Ovary (tissue), 9 donors: ENCODE data around the gene PPP2R5A. TPM values are rescaled to one million over a fixed set of nuclear protein-coding genes. Genes with fewer than 3 reads are reported as not detected.

Experiments used
- DNase-seq, 5 donors: peaks; one replicate each; pipeline ENCODE4 v3.0.0-alpha.2; 2019 to 2020
- H3K27ac ChIP-seq, 2 donors: fragments of 200-600 bp; one replicate each; pipeline versions ENCODE4 v1.5.1 to v1.8.0; 2019 to 2022
- H3K27me3 ChIP-seq: fragments of 200-600 bp; one replicate; pipeline ENCODE4 v1.8.0; 2022
- H3K36me3 ChIP-seq: fragments of 200-600 bp; sonication (generic); one replicate; pipeline ENCODE4 v1.5.1; 2019
- H3K4me1 ChIP-seq: one replicate; pipeline ENCODE4 v1.8.1; 2013; ENCODE audit warnings: mild to moderate bottlenecking, moderate library complexity; ENCODE audit not compliant: insufficient read depth
- H3K4me3 ChIP-seq: fragments of 200-600 bp; sonication (generic); one replicate; pipeline ENCODE4 v1.5.1; 2017
- H3K9me3 ChIP-seq, 2 donors: fragments of 200-600 bp in 1 of 2; sonication (generic) in 1 of 2; one replicate each; pipeline versions ENCODE4 v1.5.1 to v1.8.1; 2013 to 2019; ENCODE audit warnings: mild to moderate bottlenecking in 1 of 2, moderate library complexity in 1 of 2
- EP300 ChIP-seq: sonication (generic); formaldehyde crosslinking; IDR thresholded peaks from one replicate; pipeline ENCODE4 v1.6.1; 2017; ENCODE audit warnings: antibody characterized with exemption
- POLR2A ChIP-seq: fragments of 450-650 bp; IDR thresholded peaks from one replicate; pipeline ENCODE4 v1.6.1; 2017; ENCODE audit warnings: antibody characterized with exemption, mild to moderate bottlenecking, moderate library complexity
- WGBS, 3 donors: extraction: QIAGEN DNeasy Blood & Tissue Kit in 1 of 3; methylation state at CpG; one replicate each; pipeline versions ENCODE4 v1.1.5 to v1.1.7; 2013 to 2017; 5-methylcytosine and 5-hydroxymethylcytosine counted together
- intact Hi-C, 4 donors: fragments of 100-400 bp; cut with DNase I; formaldehyde crosslinking; loops; one replicate each; pipeline versions ENCODE4 v1.11.0 to v1.15.1; 2022 to 2023
- polyA plus RNA-seq, 2 donors: library from polyadenylated mRNA; stranded (reverse); fragments of 200-250 nt in 1 of 2; fragments of 350-450 nt in 1 of 2; fragmentation: Illumina TruSeq in 1 of 2; extraction: RNeasy Lipid Tissue Mini Kit (QIAGEN cat#74804) in 1 of 2; gene quantifications; one replicate each; pipeline ENCODE4 v1.2.3, GENCODE V29; 2013 to 2014
- total RNA-seq, 7 donors: library from RNA; depleted of rRNA in 2 of 7; stranded (reverse); fragments of >200 nt in 2 of 7; fragmentation: NEBNext Ultra II Directional in 3 of 7; extraction: Animal tissue kit (Norgen Biotek cat#: 25700) in 3 of 7; gene quantifications; one replicate each; pipeline versions ENCODE4 v1.1.0 to v1.2.4, GENCODE V29; 2016 to 2023
- TF ChIP-seq, protein P1 (sequence below), 3 donors: fragments of 450-650 bp in 2 of 3; fragments of 200-600 bp in 1 of 3; IDR thresholded peaks; one replicate each; pipeline versions ENCODE4 v1.5.1 to v1.8.0; 2016 to 2022; ENCODE audit warnings: antibody characterized with exemption in 3 of 3, mild to moderate bottlenecking in 1 of 3
- donor health status: DM: no; HTN: no; CAD: no; lungs with moderate emphysema.
- donor health status: DM: no; HTN: no; CAD: no.
- donor health status: Bipolar disorder and iron deficiency.
- donor health status: DM: yes; HTN: yes; CAD: no.
- donor health status: DM: no; HTN: no; CAD: no.
- donor health status: DM: yes; HTN: yes; CAD: no.

The PPP2R5A gene
- total and polyA plus RNA-seq, 9 donors = 16.6 to 34.3 (median 19.0) TPM

DNA sequence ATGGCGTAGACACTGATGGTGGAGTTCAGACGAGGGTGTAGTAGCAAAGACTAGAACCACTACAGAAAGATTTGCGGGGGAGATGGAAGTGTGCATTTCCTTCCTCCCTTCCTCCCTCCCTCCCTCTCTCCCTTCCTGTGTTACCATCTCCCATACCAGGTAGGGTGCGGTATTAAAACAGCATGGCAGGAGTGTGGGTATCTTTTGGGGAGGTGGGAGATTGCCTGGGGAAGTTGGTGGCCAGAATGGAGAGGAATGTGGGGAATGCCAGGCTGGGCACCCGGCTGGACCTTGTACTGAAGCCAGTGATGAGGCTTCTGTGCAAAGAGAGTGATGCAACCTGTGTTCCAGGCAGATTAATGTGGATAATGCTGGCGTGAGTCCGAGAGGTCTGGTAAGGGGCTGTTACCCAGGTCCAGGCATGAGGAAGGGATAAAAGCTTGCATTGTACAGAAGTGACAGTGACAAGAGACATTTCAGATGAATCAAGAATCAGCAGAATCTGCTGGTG lies 30.3 kb upstream of the PPP2R5A start:
- Histone ChIP-seq H3K4me1 (no peaks in the 10 kb centered on the region), H3K27ac (no peak overlapping the region), H3K9me3 (no peaks in the 10 kb centered on the region), H3K36me3 (no peaks in the 10 kb centered on the region), H3K4me3 (no peak overlapping the region), H3K27me3 (no peaks in the 10 kb centered on the region)
- TF ChIP-seq POLR2A = no peak
- TF ChIP-seq EP300 = no peak
- TF ChIP-seq, protein P1, sequence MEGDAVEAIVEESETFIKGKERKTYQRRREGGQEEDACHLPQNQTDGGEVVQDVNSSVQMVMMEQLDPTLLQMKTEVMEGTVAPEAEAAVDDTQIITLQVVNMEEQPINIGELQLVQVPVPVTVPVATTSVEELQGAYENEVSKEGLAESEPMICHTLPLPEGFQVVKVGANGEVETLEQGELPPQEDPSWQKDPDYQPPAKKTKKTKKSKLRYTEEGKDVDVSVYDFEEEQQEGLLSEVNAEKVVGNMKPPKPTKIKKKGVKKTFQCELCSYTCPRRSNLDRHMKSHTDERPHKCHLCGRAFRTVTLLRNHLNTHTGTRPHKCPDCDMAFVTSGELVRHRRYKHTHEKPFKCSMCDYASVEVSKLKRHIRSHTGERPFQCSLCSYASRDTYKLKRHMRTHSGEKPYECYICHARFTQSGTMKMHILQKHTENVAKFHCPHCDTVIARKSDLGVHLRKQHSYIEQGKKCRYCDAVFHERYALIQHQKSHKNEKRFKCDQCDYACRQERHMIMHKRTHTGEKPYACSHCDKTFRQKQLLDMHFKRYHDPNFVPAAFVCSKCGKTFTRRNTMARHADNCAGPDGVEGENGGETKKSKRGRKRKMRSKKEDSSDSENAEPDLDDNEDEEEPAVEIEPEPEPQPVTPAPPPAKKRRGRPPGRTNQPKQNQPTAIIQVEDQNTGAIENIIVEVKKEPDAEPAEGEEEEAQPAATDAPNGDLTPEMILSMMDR (IDR thresholded peaks at IDR 0.05) = no peak
- WGBS, 3 donors = 57 to 66% (median 65%) methylated on average over 7 of the region's 7 CpGs
- DNase-seq = no peak
- intact Hi-C loops = no loop called here

DNA sequence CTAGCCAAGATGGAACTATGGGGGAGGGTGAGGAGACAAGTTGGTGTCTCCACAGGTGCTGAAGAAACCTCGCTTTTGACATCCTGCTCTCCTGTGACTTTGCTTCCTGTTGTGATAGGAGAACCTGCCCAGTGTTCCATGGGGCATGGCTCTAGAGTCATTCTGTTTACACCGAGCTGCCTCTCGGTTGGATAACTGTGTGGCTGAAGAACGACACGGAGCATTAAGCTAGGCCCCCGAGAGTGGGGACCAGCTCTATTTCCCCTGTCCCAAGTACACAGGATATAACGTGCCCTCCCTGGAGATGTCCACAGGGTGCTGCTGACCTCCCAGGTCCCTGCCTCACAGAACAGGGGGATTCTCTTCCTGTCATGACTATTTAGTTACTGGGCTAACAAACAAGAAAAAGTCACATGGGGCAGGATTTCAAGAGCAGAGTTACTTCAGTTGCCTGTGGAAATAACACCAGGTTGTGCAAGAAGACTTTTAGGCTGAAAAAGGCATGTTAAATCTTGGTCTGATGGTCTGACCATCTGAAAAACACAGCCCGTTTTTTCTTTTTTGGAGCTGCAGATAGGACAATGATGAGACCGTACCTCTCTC lies 29.4 kb upstream of the PPP2R5A start:
- WGBS, 3 donors = 68 to 81% (median 80%) methylated on average over 9 of the region's 9 CpGs
- Histone ChIP-seq H3K27ac (no peak overlapping the region), H3K9me3 (no peaks in the 10 kb centered on the region), H3K4me3 (no peak overlapping the region), H3K27me3 (no peaks in the 10 kb centered on the region), H3K4me1 (no peaks in the 10 kb centered on the region), H3K36me3 (no peaks in the 10 kb centered on the region)
- intact Hi-C loops = no loop called here
- TF ChIP-seq, protein P1 (IDR thresholded peaks at IDR 0.05) = no peak
- TF ChIP-seq POLR2A (no peak), EP300 (no peak)
- DNase-seq = no peak

DNA sequence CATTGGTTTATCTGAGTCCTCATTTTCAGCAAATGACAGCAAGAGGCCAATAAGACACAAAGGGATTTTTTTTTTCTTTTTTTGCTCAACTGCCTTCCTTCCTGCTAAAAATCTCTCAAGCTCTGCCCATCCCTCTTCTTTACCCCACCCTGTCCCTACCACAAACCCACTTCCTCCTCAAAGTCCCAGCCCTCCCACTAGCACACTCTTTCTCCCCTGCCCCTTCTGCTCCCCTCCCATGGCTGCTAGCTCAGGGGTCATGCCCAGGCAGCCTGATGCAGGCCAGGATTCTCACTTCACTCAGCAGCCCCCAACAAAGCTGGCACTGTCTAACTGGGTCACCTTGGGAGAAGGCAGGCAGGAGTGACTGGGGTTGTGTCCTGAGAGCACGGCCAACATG lies 28.8 kb upstream of the PPP2R5A start:
- WGBS, 3 donors = 82 to 96% (median 93%) methylated on average over 1 of the region's 1 CpG
- Histone ChIP-seq H3K9me3 (no peaks in the 10 kb centered on the region), H3K36me3 (no peaks in the 10 kb centered on the region), H3K4me1 (no peaks in the 10 kb centered on the region), H3K27ac (no peak overlapping the region), H3K27me3 (no peaks in the 10 kb centered on the region), H3K4me3 (no peak overlapping the region)
- intact Hi-C loops = no loop called here
- TF ChIP-seq EP300 (no peak), POLR2A (no peak)
- TF ChIP-seq, protein P1 (IDR thresholded peaks at IDR 0.05) = no peak
- no peak for DNase-seq

DNA sequence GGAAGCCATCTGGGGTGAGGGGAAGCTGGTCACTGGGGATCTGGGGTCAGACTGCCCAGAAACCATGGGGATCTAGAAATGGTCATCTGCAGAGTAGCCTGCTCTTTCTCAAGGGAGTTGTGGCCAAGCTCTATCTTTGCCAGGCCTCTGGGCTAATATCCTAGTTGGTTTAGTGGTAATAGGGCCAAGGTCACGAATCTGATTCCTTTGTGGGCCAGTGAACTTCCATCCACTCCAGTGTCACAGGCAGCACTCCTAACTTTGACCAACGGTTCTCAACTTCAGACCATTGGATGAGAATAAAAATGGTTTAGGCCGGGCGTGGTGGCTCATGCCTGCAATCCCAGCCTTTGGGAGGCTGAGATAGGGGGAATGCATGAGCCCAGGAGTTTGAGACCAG lies 28.1 kb upstream of the PPP2R5A start:
- H3K27ac ChIP-seq = no peak overlapping the region
- no peaks in the 10 kb centered on the region for H3K27me3 ChIP-seq
- DNase-seq = no peak
- TF ChIP-seq EP300 (no peak), POLR2A (no peak)
- TF ChIP-seq, protein P1 (IDR thresholded peaks at IDR 0.05) = no peak
- H3K9me3 ChIP-seq = no peaks in the 10 kb centered on the region
- H3K4me1 ChIP-seq = no peaks in the 10 kb centered on the region
- no peak overlapping the region for H3K4me3 ChIP-seq
- no peaks in the 10 kb centered on the region for H3K36me3 ChIP-seq
- WGBS, 3 donors = 67 to 93% (median 86%) methylated on average over 4 of the region's 4 CpGs
- intact Hi-C loops = no loop called here
